ENCODE data around the gene SPAG17.

The SPAG17 gene

DNA sequence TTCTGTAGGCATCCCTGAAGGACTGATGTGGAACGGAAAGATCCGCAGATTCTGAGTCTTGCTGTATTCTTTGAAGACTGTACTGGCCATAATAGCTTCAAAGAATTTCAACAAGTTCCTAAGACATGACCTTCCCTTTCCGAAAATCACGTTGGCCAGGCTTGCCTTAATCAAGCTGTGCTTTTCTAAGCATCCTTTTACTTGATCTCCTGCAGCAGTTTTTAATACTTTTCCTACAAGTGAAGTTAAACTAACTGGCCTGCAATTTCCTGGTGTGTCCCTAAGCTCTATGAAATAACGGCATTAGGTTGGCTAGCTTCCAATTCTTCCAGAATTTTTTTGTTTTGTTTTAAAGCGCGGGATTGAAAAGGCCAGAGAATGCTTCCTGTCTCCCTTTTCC lies 40.3 kb downstream of the SPAG17 start:
- H3K36me3 ChIP-seq: no peaks in the 10 kb centered on the region
- H3K4me3 ChIP-seq: no peak overlapping the region
- no peak overlapping the region for H3K27ac ChIP-seq
- no peak for DNase-seq
- TF ChIP-seq CTCF (IDR thresholded peaks at IDR 0.05): no peak
- H3K27me3 ChIP-seq: no peaks in the 10 kb centered on the region
- no peaks in the 10 kb centered on the region for H3K9me3 ChIP-seq
- no peaks in the 10 kb centered on the region for H3K4me1 ChIP-seq
- intact Hi-C loops (cut with DNase I; ENCODE audit: low total_unique reads): no loop called here

DNA sequence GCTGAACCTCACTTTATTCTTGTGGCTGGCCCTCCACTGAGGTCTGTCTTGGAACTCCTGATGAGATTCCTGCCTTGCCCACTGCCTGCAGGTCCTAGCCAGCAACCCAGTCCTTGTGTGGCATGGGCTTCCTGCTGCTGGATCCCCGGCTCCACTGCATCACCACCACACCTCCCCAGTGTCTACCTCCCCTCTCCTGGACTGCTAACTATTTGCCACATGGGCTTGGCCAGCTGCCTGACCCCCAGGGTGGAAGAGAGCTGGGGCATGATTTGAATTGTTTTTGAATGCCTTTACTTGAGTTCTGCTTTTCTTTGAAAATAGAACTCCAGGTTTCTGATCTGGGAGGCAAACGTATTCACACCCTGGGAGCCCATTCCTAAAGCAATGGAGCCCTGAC lies 41.2 kb downstream of the SPAG17 start:
- Histone ChIP-seq H3K36me3 (no peaks in the 10 kb centered on the region), H3K9me3 (no peaks in the 10 kb centered on the region), H3K27ac (no peak overlapping the region), H3K27me3 (no peaks in the 10 kb centered on the region), H3K4me3 (no peak overlapping the region), H3K4me1 (no peaks in the 10 kb centered on the region)
- DNase-seq: no peak
- TF ChIP-seq CTCF (IDR thresholded peaks at IDR 0.05): no peak
- intact Hi-C loops (cut with DNase I; ENCODE audit: low total_unique reads): no loop called here

GRCh38 chr1:118143121-118143520 lies 41.9 kb downstream of the SPAG17 start:
- H3K9me3 ChIP-seq: no peaks in the 10 kb centered on the region
- no peak overlapping the region for H3K27ac ChIP-seq
- H3K4me1 ChIP-seq: no peaks in the 10 kb centered on the region
- intact Hi-C loops (cut with DNase I; ENCODE audit: low total_unique reads): no loop called here
- no peak for DNase-seq
- TF ChIP-seq CTCF (IDR thresholded peaks at IDR 0.05): no peak
- no peaks in the 10 kb centered on the region for H3K36me3 ChIP-seq
- H3K4me3 ChIP-seq: no peak overlapping the region
- H3K27me3 ChIP-seq: no peaks in the 10 kb centered on the region

GRCh38 chr1:118142546-118142945 lies 42.5 kb downstream of the SPAG17 start:
- Histone ChIP-seq H3K4me3 (no peak overlapping the region), H3K27ac (no peak overlapping the region), H3K9me3 (no peaks in the 10 kb centered on the region), H3K4me1 (no peaks in the 10 kb centered on the region), H3K36me3 (no peaks in the 10 kb centered on the region), H3K27me3 (no peaks in the 10 kb centered on the region)
- no peak for DNase-seq
- intact Hi-C loops (cut with DNase I; ENCODE audit: low total_unique reads): no loop called here
- no peak for TF ChIP-seq CTCF (IDR thresholded peaks at IDR 0.05)

- Histone ChIP-seq H3K9me3 (no peaks in the 10 kb centered on the region), H3K27ac (no peak overlapping the region), H3K4me1 (peaks cover 0 to 4% (median 0%) of the 10 kb centered on the region in 4 donors), H3K36me3 (no peaks in the 10 kb centered on the region), H3K4me3 (no peak overlapping the region), H3K27me3 (no peaks in the 10 kb centered on the region)
- no peak for DNase-seq
- TF ChIP-seq CTCF (IDR thresholded peaks at IDR 0.05): no peak
- intact Hi-C loops (cut with DNase I; ENCODE audit: low total_unique reads): no loop called here
Measured at GRCh38 chr1:118137900-118138299, 47.1 kb downstream of the SPAG17 start.
